ENCODE data around the gene NOXO1. TPM values are rescaled to one million over a fixed set of nuclear protein-coding genes. Genes with fewer than 3 reads are reported as not detected.

NOXO1 gene
- total RNA-seq, 1 donor from 2014 or later = 1.8 TPM

- no peak overlapping the region for H3K4me3 ChIP-seq
- intact Hi-C loops (cut with DNase I) = no loop called here
- H3K4me1 ChIP-seq = peaks cover 37% of the 10 kb centered on the region
- DNase-seq (no peak), ATAC-seq (no peak)
- H3K27ac ChIP-seq = no peak overlapping the region
- TF ChIP-seq CTCF (IDR thresholded peaks at IDR 0.05) = no peak
- H3K9me3 ChIP-seq = no peaks in the 10 kb centered on the region
- H3K27me3 ChIP-seq = no peaks in the 10 kb centered on the region
- peaks cover 68% of the 10 kb centered on the region for H3K36me3 ChIP-seq
Measured at GRCh38 chr16:2001456-2002355, 20.4 kb upstream of the NOXO1 start.

- no peaks in the 10 kb centered on the region for H3K9me3 ChIP-seq
- no peak overlapping the region for H3K27ac ChIP-seq
- no peak for ATAC-seq
- intact Hi-C loops (cut with DNase I) = no loop called here
- no peaks in the 10 kb centered on the region for H3K27me3 ChIP-seq
- H3K36me3 ChIP-seq = peaks cover 70% of the 10 kb centered on the region
- H3K4me3 ChIP-seq = no peak overlapping the region
- no peak for DNase-seq
- peaks cover 34% of the 10 kb centered on the region for H3K4me1 ChIP-seq
- no peak for TF ChIP-seq CTCF (IDR thresholded peaks at IDR 0.05)
Measured at GRCh38 chr16:2001035-2001434, 19.8 kb upstream of the NOXO1 start.

- H3K27ac ChIP-seq = no peak overlapping the region
- TF ChIP-seq CTCF (IDR thresholded peaks at IDR 0.05) = no peak
- intact Hi-C loops (cut with DNase I) = no loop called here
- DNase-seq (no peak), ATAC-seq (no peak)
- H3K4me3 ChIP-seq = no peak overlapping the region
- peaks cover 24% of the 10 kb centered on the region for H3K4me1 ChIP-seq
- no peaks in the 10 kb centered on the region for H3K9me3 ChIP-seq
- no peaks in the 10 kb centered on the region for H3K27me3 ChIP-seq
- peaks cover 70% of the 10 kb centered on the region for H3K36me3 ChIP-seq
Measured at GRCh38 chr16:1999866-2000514, 18.7 kb upstream of the NOXO1 start.

- TF ChIP-seq CTCF (IDR thresholded peaks at IDR 0.05) = no peak
- Histone ChIP-seq H3K27me3 (no peaks in the 10 kb centered on the region), H3K9me3 (no peaks in the 10 kb centered on the region), H3K4me1 (peaks cover 15% of the 10 kb centered on the region), H3K36me3 (peaks cover 70% of the 10 kb centered on the region), H3K4me3 (no peak overlapping the region), H3K27ac (no peak overlapping the region)
- ATAC-seq = no peak
- DNase-seq = no peak
- intact Hi-C loops (cut with DNase I) = no loop called here
Measured at GRCh38 chr16:1998852-1999801, 17.9 kb upstream of the NOXO1 start.

- TF ChIP-seq CTCF (IDR thresholded peaks at IDR 0.05) = no peak
- intact Hi-C loops (cut with DNase I) = no loop called here
- no peaks in the 10 kb centered on the region for H3K27me3 ChIP-seq
- no peak overlapping the region for H3K4me3 ChIP-seq
- H3K27ac ChIP-seq = peak overlapping the region; percentile 47
- H3K9me3 ChIP-seq = no peaks in the 10 kb centered on the region
- H3K4me1 ChIP-seq = peaks cover 8% of the 10 kb centered on the region
- peaks cover 69% of the 10 kb centered on the region for H3K36me3 ChIP-seq
- ATAC-seq = no peak
- no peak for DNase-seq
Measured at GRCh38 chr16:1998360-1998835, 17.1 kb upstream of the NOXO1 start.
